Heart left ventricle (tissue), 16 donors: ENCODE measurements around the gene GTSE1. TPM values are rescaled to one million over a fixed set of nuclear protein-coding genes. Genes with fewer than 3 reads are reported as not detected.
A peak's percentile ranks its signal among the peaks of the same experiment; 100 is the strongest.

ENCODE experiments used
- ATAC-seq, 4 donors: fragments of 200-7000 bp; cut with Tn5 transposase; one replicate each; pipeline ENCODE4 v1.9.1; 2020 to 2022; ENCODE audit warnings: moderate library complexity in 4 of 4, mild to moderate bottlenecking in 3 of 4, moderate number of reproducible peaks in 1 of 4
- DNase-seq, 5 donors: peaks; one replicate each; pipeline ENCODE4 v3.0.0-alpha.2; 2020
- H3K27ac ChIP-seq, 12 donors: fragments of 200-600 bp; sonication (generic) in 4 of 12; one replicate each; pipeline versions ENCODE4 v1.5.0 to v1.8.0; 2016 to 2022; ENCODE audit warnings: mild to moderate bottlenecking in 2 of 12
- H3K27me3 ChIP-seq, 9 donors: fragments of 200-600 bp; sonication (generic) in 2 of 9; one replicate each; pipeline versions ENCODE4 v1.5.1 to v1.8.0; 2016 to 2022; ENCODE audit warnings: mild to moderate bottlenecking in 3 of 9
- H3K36me3 ChIP-seq, 9 donors: fragments of 200-600 bp; sonication (generic) in 2 of 9; one replicate each; pipeline versions ENCODE4 v1.5.0 to v1.8.0; 2018 to 2022; ENCODE audit warnings: mild to moderate bottlenecking in 2 of 9
- H3K4me1 ChIP-seq, 12 donors: fragments of 200-600 bp; sonication (generic) in 4 of 12; one replicate each; pipeline versions ENCODE4 v1.5.0 to v1.8.0; 2016 to 2022; ENCODE audit warnings: mild to moderate bottlenecking in 3 of 12
- H3K4me3 ChIP-seq, 12 donors: fragments of 200-600 bp; sonication (generic) in 4 of 12; one replicate each; pipeline versions ENCODE4 v1.5.0 to v1.8.0; 2017 to 2022; ENCODE audit warnings: mild to moderate bottlenecking in 9 of 12, moderate library complexity in 4 of 12
- H3K9me3 ChIP-seq, 12 donors: fragments of 200-600 bp; sonication (generic) in 4 of 12; one replicate each; pipeline versions ENCODE4 v1.5.0 to v1.8.0; 2016 to 2022; ENCODE audit warnings: mild to moderate bottlenecking in 1 of 12
- CTCF ChIP-seq, 12 donors: fragments of 200-600 bp; sonication (generic) in 4 of 12; IDR thresholded peaks; one replicate each; pipeline versions ENCODE4 v1.5.0 to v1.8.0; 2018 to 2022; ENCODE audit warnings: antibody characterized with exemption in 12 of 12, mild to moderate bottlenecking in 5 of 12
- POLR2A ChIP-seq, 2 donors: fragments of 450-650 bp; IDR thresholded peaks; one replicate each; pipeline ENCODE4 v1.6.1; 2017; ENCODE audit warnings: antibody characterized with exemption in 2 of 2, mild to moderate bottlenecking in 2 of 2, moderate library complexity in 2 of 2
- WGBS, 4 donors: extraction: QIAGEN DNeasy Blood & Tissue Kit in 2 of 4; methylation state at CpG; one replicate each; pipeline versions ENCODE4 v1.1.5 to v1.1.7; 2013 to 2018; 5-methylcytosine and 5-hydroxymethylcytosine counted together
- intact Hi-C, 10 donors: fragments of 100-400 bp; cut with DNase I; formaldehyde crosslinking; loops; one replicate each; pipeline versions ENCODE4 v1.11.1 to v1.14.2; 2022
- polyA plus RNA-seq, 2 donors: library from polyadenylated mRNA; stranded (reverse); fragments of 200-250 nt; gene quantifications; one replicate each; pipeline ENCODE4 v1.2.3, GENCODE V29; 2013
- total RNA-seq, 9 donors: library from RNA; depleted of rRNA in 2 of 9; stranded (reverse); fragments of >200 nt in 2 of 9; fragmentation: NEBNext Ultra II Directional in 3 of 9; extraction: Animal tissue kit (Norgen Biotek cat#: 25700) in 3 of 9; gene quantifications; one replicate each; pipeline versions ENCODE4 v1.1.0 to v1.2.4, GENCODE V29; 2016 to 2023
- donor health status: ischemic (EF 13 %, LVEDD 7.1; RV severe dilation, severe dysfunction).
- donor health status: healthy with polysubstance abuse.
- donor health status: DM: no; HTN: yes; CAD: no.
- donor health status: DM: no; HTN: no; CAD: no.
- donor health status: ischemic (EF 25% LVEDD 6.9; RV normal size, moderate dysfunction).
- donor health status: ischemic (EF 25% LVEDD 5.7; RV mildly dilated, moderate dysfunction).
- donor health status: healthy.
- donor health status: DM: yes; HTN: yes; CAD: no.
- donor health status: ischemic (EF 35%, LVEDD 5.7; RV mildly dilated, moderate dysfunction).
- donor health status: nonischemic (EF 11% LVEDD 7.7; RV severe dilation, severe dysfunction).
- donor health status: DM: yes; HTN: yes; CAD: no.
- donor health status: PGD.
- donor health status: ischemic (EF 29% LVEDD 5.4; RV normal size, mild dysfunction).
- donor health status: nonischemic (EF 23%, LVEDD 6.1; RV moderate dilation, normal function).

GTSE1 gene
- total and polyA plus RNA-seq, 11 donors, result 0.19 to 6.9 (median 0.59) TPM; not detected in 1

GRCh38 chr22:46330426-46330825 lies 33.8 kb downstream of the GTSE1 start:
- intact Hi-C loops, result no loop called here
- no peak for TF ChIP-seq POLR2A (IDR thresholded peaks at IDR 0.05)
- no peak for TF ChIP-seq CTCF (IDR thresholded peaks at IDR 0.05)
- Histone ChIP-seq H3K27me3 (no peaks in the 10 kb centered on the region), H3K4me1 (peaks cover 0 to 8% (median 5%) of the 10 kb centered on the region in 12 donors), H3K36me3 (peaks cover 0 to 11% (median 0%) of the 10 kb centered on the region in 9 donors), H3K9me3 (no peaks in the 10 kb centered on the region), H3K27ac (no peak overlapping the region), H3K4me3 (no peak overlapping the region)
- DNase-seq (peak in 1 of 5 donors; percentile 8), ATAC-seq (no peak)
- WGBS, 4 donors, result 94 to 99% (median 97%) methylated on average over 4 of the region's 4 CpGs

- Histone ChIP-seq H3K36me3 (peaks cover 0 to 11% (median 0%) of the 10 kb centered on the region in 9 donors), H3K4me1 (peaks cover 0 to 13% (median 8%) of the 10 kb centered on the region in 12 donors), H3K9me3 (no peaks in the 10 kb centered on the region), H3K4me3 (no peak overlapping the region), H3K27me3 (no peaks in the 10 kb centered on the region), H3K27ac (no peak overlapping the region)
- TF ChIP-seq CTCF (IDR thresholded peaks at IDR 0.05) (no peak), POLR2A (IDR thresholded peaks at IDR 0.05) (no peak)
- no peak for ATAC-seq
- 92 to 96% (median 95%) methylated on average over 22 to 23 of the region's 23 CpGs for WGBS, 4 donors
- DNase-seq, result no peak
- intact Hi-C loops, result no loop called here
Observed at GRCh38 chr22:46331496-46331895, 34.8 kb downstream of the GTSE1 start.

GRCh38 chr22:46335201-46336118 lies 38.8 kb downstream of the GTSE1 start, which contains the start of gene TRMU:
Gene TRMU, plus strand, starts transcription at chr22:46335714. Its CDS starts 51 bp downstream, at chr22:46335765.
- WGBS, 4 donors, result 1% methylated on average over 65 to 93 of the region's 93 CpGs
- Histone ChIP-seq H3K27ac (peak within 1 kb of the TSS; percentile 64 to 99 (median 94)), H3K4me1 (peaks cover 0 to 30% (median 19%) of the 10 kb centered on the region in 12 donors), H3K27me3 (no peaks in the 10 kb centered on the region), H3K9me3 (no peaks in the 10 kb centered on the region), H3K36me3 (peaks cover 2 to 30% (median 28%) of the 10 kb centered on the region in 9 donors), H3K4me3 (peak within 1 kb of the TSS; percentile 71 to 99 (median 94))
- peak; percentile 90 to 93 (median 92) for DNase-seq
- peak; percentile 86 to 95 (median 94) for ATAC-seq
- intact Hi-C loops, result no loop called here
- TF ChIP-seq POLR2A (IDR thresholded peaks at IDR 0.05), result peak in 1 of 2 donors; percentile 78
- peak in 2 of 12 donors; percentile 3 to 29 for TF ChIP-seq CTCF (IDR thresholded peaks at IDR 0.05)
